ENCODE data around the gene RIC1. TPM values are rescaled to one million over a fixed set of nuclear protein-coding genes. Genes with fewer than 3 reads are reported as not detected.

RIC1 gene
- total and polyA plus RNA-seq, 2 of the 13 experiments (the other 11 are each of a cell fraction or from before 2014, with no cell fraction given) = 18.2 to 19.0 TPM

DNA sequence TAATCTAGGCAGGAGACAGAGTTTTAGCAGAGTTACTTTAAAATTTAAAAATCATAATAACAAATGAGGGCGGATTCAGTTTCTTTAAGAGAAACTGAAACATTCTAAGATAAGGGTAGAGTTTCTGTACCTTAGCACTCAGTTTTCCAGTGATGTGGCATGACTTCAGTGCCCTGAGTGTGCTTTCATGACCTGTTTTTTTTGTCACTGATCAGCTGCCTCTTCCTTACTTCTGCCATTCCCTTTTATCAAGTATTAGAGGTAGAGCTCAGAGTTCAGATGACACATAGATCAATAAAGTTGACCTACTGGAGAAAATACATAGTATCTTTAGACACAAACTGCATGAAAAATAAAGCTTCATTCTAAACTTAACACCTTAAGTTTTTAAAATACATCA lies 121.7 kb downstream of the RIC1 start (continued):
- TF ChIP-seq, protein P1, sequence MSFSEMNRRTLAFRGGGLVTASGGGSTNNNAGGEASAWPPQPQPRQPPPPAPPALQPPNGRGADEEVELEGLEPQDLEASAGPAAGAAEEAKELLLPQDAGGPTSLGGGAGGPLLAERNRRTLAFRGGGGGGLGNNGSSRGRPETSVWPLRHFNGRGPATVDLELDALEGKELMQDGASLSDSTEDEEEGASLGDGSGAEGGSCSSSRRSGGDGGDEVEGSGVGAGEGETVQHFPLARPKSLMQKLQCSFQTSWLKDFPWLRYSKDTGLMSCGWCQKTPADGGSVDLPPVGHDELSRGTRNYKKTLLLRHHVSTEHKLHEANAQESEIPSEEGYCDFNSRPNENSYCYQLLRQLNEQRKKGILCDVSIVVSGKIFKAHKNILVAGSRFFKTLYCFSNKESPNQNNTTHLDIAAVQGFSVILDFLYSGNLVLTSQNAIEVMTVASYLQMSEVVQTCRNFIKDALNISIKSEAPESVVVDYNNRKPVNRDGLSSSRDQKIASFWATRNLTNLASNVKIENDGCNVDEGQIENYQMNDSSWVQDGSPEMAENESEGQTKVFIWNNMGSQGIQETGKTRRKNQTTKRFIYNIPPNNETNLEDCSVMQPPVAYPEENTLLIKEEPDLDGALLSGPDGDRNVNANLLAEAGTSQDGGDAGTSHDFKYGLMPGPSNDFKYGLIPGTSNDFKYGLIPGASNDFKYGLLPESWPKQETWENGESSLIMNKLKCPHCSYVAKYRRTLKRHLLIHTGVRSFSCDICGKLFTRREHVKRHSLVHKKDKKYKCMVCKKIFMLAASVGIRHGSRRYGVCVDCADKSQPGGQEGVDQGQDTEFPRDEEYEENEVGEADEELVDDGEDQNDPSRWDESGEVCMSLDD (CRISPR knock-in tag; IDR thresholded peaks at IDR 0.05; ENCODE audit: borderline replicate concordance) = no peak
- TF ChIP-seq RXRB (CRISPR knock-in tag; IDR thresholded peaks at IDR 0.05; ENCODE audit: borderline replicate concordance) = 0 out of 2 replicates have a peak, but pooled peaks have one; percentile 21
- TF ChIP-seq TEAD3 (CRISPR knock-in tag; optimal IDR thresholded peaks at IDR 0.05; ENCODE audit: borderline replicate concordance) = no peak
- TF ChIP-seq, protein P2, sequence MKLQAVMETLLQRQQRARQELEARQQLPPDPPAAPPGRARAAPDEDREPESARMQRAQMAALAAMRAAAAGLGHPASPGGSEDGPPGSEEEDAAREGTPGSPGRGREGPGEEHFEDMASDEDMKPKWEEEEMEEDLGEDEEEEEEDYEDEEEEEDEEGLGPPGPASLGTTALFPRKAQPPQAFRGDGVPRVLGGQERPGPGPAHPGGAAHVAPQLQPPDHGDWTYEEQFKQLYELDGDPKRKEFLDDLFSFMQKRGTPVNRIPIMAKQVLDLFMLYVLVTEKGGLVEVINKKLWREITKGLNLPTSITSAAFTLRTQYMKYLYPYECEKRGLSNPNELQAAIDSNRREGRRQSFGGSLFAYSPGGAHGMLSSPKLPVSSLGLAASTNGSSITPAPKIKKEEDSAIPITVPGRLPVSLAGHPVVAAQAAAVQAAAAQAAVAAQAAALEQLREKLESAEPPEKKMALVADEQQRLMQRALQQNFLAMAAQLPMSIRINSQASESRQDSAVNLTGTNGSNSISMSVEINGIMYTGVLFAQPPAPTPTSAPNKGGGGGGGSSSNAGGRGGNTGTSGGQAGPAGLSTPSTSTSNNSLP (IDR thresholded peaks at IDR 0.05; ENCODE audit: low read depth, low read length) = peak; percentile 52; the same call in 1 of the 2 replicates
- 0 out of 2 replicates have a peak, but pooled peaks have one; percentile 38 for TF ChIP-seq HDAC1 (CRISPR knock-in tag; IDR thresholded peaks at IDR 0.05)
- TF ChIP-seq ZNF3 (CRISPR knock-in tag; IDR thresholded peaks at IDR 0.05) = no peak
- TF ChIP-seq REL (CRISPR knock-in tag; conservative IDR thresholded peaks at IDR 0.05) = no peak

DNA sequence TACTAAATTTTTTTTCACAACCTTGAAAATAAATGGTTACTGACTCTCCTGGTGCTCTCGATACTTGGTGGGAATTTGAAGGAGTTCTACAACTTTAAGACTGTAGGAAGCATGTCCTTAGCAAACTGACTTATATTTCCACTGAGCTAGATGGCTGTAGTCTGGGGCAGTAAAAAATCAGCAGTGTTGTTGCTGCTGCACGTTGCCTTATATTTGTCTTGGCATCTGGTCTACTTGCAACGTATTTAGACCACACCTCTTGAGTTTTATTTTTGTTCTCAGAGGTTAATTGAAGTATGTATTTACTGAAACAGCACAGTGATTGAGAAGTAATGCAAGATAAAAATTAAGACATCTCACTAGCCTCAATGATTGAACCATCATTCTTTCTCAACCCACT lies 127.7 kb downstream of the RIC1 start:
- Histone ChIP-seq H3K4me2 (ENCODE audit: low read depth, low read length) (no peak overlapping the region), H3K9me3 (ENCODE audit: low read length) (no peaks in the 10 kb centered on the region), H3K9ac (ENCODE audit: insufficient read depth, low read depth, low read length) (no peak overlapping the region), H2AFZ (ENCODE audit: low read length) (no peak overlapping the region), H3K79me2 (ENCODE audit: insufficient read depth, low read length) (no peaks in the 10 kb centered on the region), H3K36me3 (replicated peaks in 1 of 2; ENCODE audit: control insufficient read depth in 1 of 2, insufficient read depth in 2 of 2, low read length in 2 of 2) (peaks cover 0 to 17% of the 10 kb centered on the region in 2 experiments; a peak in 3 of 5 replicates), H3K27me3 (ENCODE audit: control insufficient read depth in 1 of 2, insufficient read depth in 2 of 2, low read length in 2 of 2) (no peaks in the 10 kb centered on the region), H3K4me1 (ENCODE audit: insufficient read depth, low read length) (no peaks in the 10 kb centered on the region), H3K4me3 (replicated peaks in 1 of 3; ENCODE audit: insufficient read depth in 1 of 3, low read depth in 2 of 3, low read length in 3 of 3) (no peak overlapping the region), H3K27ac (ENCODE audit: extremely low read length, insufficient read depth, low read length) (no peak overlapping the region), H4K20me1 (ENCODE audit: insufficient read depth, low read length) (no peaks in the 10 kb centered on the region)
- no peak for DNase-seq (ENCODE audit: low spot score)
- in situ Hi-C loops (cut with HindIII; ENCODE audit: extremely low pct_ligation_motif_present, low pct_unique_long_range_greater_than_20kb) = no loop called here
- ChIA-PET POLR2A (no interaction called here), CTCF (ENCODE audit: low intra/inter-chr PET ratio, low total read pairs) (no interaction called here)
- BruUV-seq (replicated peaks) = no TSS peak
- ATAC-seq = no peak
- intact Hi-C loops (cut with micrococcal nuclease; ENCODE audit: unreplicated experiment) = no loop called here
- WGBS (ENCODE audit: low lambda C conversion rate) = 84% methylated on average over 3 of the region's 3 CpGs
- FAIRE-seq = no peak
- no peak for TF ChIP-seq KLF12 (CRISPR knock-in tag; IDR thresholded peaks at IDR 0.05; ENCODE audit: borderline replicate concordance)
- TF ChIP-seq, protein P3, sequence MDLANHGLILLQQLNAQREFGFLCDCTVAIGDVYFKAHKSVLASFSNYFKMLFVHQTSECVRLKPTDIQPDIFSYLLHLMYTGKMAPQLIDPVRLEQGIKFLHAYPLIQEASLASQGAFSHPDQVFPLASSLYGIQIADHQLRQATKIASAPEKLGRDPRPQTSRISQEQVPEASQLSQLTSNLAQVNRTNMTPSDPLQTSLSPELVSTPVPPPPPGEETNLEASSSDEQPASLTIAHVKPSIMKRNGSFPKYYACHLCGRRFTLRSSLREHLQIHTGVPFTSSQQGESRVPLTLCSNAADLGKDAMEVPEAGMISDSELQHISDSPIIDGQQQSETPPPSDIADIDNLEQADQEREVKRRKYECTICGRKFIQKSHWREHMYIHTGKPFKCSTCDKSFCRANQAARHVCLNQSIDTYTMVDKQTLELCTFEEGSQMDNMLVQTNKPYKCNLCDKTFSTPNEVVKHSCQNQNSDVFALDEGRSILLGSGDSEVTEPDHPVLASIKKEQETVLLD (CRISPR knock-in tag; IDR thresholded peaks at IDR 0.05; ENCODE audit: low read depth) = no peak
- TF ChIP-seq, protein P4, sequence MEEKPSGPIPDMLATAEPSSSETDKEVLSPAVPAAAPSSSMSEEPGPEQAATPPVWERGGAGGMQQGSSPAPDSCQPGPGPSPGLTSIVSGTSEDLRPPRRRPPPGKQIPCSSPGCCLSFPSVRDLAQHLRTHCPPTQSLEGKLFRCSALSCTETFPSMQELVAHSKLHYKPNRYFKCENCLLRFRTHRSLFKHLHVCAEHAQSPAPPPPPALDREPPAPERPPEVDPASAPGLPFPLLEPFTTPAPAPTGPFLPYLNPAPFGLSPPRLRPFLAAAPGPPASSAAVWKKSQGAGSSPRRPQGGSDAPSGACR (CRISPR knock-in tag; IDR thresholded peaks at IDR 0.05) = no peak
- TF ChIP-seq, protein P5, sequence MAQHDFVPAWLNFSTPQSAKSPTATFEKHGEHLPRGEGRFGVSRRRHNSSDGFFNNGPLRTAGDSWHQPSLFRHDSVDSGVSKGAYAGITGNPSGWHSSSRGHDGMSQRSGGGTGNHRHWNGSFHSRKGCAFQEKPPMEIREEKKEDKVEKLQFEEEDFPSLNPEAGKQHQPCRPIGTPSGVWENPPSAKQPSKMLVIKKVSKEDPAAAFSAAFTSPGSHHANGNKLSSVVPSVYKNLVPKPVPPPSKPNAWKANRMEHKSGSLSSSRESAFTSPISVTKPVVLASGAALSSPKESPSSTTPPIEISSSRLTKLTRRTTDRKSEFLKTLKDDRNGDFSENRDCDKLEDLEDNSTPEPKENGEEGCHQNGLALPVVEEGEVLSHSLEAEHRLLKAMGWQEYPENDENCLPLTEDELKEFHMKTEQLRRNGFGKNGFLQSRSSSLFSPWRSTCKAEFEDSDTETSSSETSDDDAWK (CRISPR knock-in tag; IDR thresholded peaks at IDR 0.05) = no peak
